ENCODE measurements around the gene MORC4.

DNA sequence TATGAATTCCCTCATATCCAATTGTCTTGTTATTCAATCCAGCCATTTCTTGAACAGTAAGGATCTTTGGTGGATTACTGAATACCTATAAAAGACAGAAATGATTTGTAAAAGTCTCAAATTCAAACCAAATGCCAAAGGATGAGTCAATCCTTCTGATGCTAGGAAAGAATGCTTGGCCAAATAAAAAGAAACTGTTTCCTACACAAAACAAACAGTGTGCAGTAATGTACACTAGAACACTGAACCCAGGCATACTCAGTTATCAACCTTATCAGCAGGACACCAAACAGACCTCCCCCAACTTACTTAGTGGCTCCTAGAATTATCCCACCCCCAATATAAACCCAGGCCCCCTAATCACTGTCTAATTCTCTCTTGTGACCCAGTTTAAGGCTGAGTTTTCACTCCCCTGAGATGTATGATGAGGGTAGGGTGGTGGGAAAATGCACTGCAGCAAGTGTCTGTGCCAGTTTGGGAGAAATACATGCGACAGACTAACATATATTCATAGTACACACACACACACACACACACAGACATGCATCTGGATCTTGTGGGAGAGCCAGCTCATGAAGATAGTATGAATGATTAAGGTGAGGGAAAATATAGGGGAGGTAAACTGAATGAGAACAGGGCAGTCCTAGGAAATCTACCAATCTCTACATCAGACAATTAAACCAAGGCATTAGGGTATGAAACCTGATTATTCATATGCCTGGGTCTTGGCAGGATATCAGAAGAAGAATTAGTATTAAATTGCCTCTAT is 44.8 kb downstream of the MORC4 start:
- TF ChIP-seq, protein P1, sequence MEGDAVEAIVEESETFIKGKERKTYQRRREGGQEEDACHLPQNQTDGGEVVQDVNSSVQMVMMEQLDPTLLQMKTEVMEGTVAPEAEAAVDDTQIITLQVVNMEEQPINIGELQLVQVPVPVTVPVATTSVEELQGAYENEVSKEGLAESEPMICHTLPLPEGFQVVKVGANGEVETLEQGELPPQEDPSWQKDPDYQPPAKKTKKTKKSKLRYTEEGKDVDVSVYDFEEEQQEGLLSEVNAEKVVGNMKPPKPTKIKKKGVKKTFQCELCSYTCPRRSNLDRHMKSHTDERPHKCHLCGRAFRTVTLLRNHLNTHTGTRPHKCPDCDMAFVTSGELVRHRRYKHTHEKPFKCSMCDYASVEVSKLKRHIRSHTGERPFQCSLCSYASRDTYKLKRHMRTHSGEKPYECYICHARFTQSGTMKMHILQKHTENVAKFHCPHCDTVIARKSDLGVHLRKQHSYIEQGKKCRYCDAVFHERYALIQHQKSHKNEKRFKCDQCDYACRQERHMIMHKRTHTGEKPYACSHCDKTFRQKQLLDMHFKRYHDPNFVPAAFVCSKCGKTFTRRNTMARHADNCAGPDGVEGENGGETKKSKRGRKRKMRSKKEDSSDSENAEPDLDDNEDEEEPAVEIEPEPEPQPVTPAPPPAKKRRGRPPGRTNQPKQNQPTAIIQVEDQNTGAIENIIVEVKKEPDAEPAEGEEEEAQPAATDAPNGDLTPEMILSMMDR (IDR thresholded peaks at IDR 0.05) = no peak
- no peak for TF ChIP-seq POLR2A (IDR thresholded peaks at IDR 0.05)

Data from body of pancreas (tissue), 4 donors.